ENCODE results near the gene ADGRF1.

Gene ADGRF1

GRCh38 chr6:47075741-47076421, 33.7 kb upstream of the ADGRF1 start:
- no peak overlapping the region for H3K27ac ChIP-seq (ENCODE audit: low read depth in 2 of 2, low read length in 2 of 2)
- no peak overlapping the region for H3K4me3 ChIP-seq (ENCODE audit: low read length in 2 of 2)
- no peaks in the 10 kb centered on the region for H3K27me3 ChIP-seq (ENCODE audit: control insufficient read depth in 2 of 2, insufficient read depth in 2 of 2, low read length in 2 of 2)
- H3K4me1 ChIP-seq (ENCODE audit: control insufficient read depth in 2 of 2, insufficient read depth in 2 of 2, low read length in 2 of 2) = no peaks in the 10 kb centered on the region
- no peak overlapping the region for H3K9ac ChIP-seq (ENCODE audit: low read depth in 1 of 2, low read length in 2 of 2)
- no peaks in the 10 kb centered on the region for H3K9me3 ChIP-seq (ENCODE audit: control insufficient read depth in 2 of 2, low read length in 2 of 2)
- no peaks in the 10 kb centered on the region for H3K36me3 ChIP-seq (ENCODE audit: control insufficient read depth in 2 of 2, insufficient read depth in 2 of 2, low read length in 2 of 2)

- no peaks in the 10 kb centered on the region for H3K4me1 ChIP-seq (ENCODE audit: control insufficient read depth in 2 of 2, insufficient read depth in 2 of 2, low read length in 2 of 2)
- no peak overlapping the region for H3K27ac ChIP-seq (ENCODE audit: low read depth in 2 of 2, low read length in 2 of 2)
- H3K27me3 ChIP-seq (ENCODE audit: control insufficient read depth in 2 of 2, insufficient read depth in 2 of 2, low read length in 2 of 2) = no peaks in the 10 kb centered on the region
- no peaks in the 10 kb centered on the region for H3K36me3 ChIP-seq (ENCODE audit: control insufficient read depth in 2 of 2, insufficient read depth in 2 of 2, low read length in 2 of 2)
- no peak overlapping the region for H3K4me3 ChIP-seq (ENCODE audit: low read length in 2 of 2)
- H3K9me3 ChIP-seq (ENCODE audit: control insufficient read depth in 2 of 2, low read length in 2 of 2) = no peaks in the 10 kb centered on the region
- no peak overlapping the region for H3K9ac ChIP-seq (ENCODE audit: low read depth in 1 of 2, low read length in 2 of 2)
Measured at GRCh38 chr6:47075168-47075567, 33.0 kb upstream of the ADGRF1 start.

- H3K36me3 ChIP-seq (ENCODE audit: control insufficient read depth in 2 of 2, insufficient read depth in 2 of 2, low read length in 2 of 2) = no peaks in the 10 kb centered on the region
- H3K9ac ChIP-seq (ENCODE audit: low read depth in 1 of 2, low read length in 2 of 2) = no peak overlapping the region
- H3K9me3 ChIP-seq (ENCODE audit: control insufficient read depth in 2 of 2, low read length in 2 of 2) = no peaks in the 10 kb centered on the region
- H3K27ac ChIP-seq (ENCODE audit: low read depth in 2 of 2, low read length in 2 of 2) = no peak overlapping the region
- H3K27me3 ChIP-seq (ENCODE audit: control insufficient read depth in 2 of 2, insufficient read depth in 2 of 2, low read length in 2 of 2) = peaks cover 0 to 1% of the 10 kb centered on the region in 2 donors
- H3K4me1 ChIP-seq (ENCODE audit: control insufficient read depth in 2 of 2, insufficient read depth in 2 of 2, low read length in 2 of 2) = no peaks in the 10 kb centered on the region
- no peak overlapping the region for H3K4me3 ChIP-seq (ENCODE audit: low read length in 2 of 2)
Measured at GRCh38 chr6:47073125-47074110, 31.3 kb upstream of the ADGRF1 start.

- Histone ChIP-seq H3K4me3 (ENCODE audit: low read length in 2 of 2) (no peak overlapping the region), H3K9me3 (ENCODE audit: control insufficient read depth in 2 of 2, low read length in 2 of 2) (no peaks in the 10 kb centered on the region), H3K9ac (ENCODE audit: low read depth in 1 of 2, low read length in 2 of 2) (no peak overlapping the region), H3K36me3 (ENCODE audit: control insufficient read depth in 2 of 2, insufficient read depth in 2 of 2, low read length in 2 of 2) (no peaks in the 10 kb centered on the region), H3K27ac (ENCODE audit: low read depth in 2 of 2, low read length in 2 of 2) (no peak overlapping the region), H3K4me1 (ENCODE audit: control insufficient read depth in 2 of 2, insufficient read depth in 2 of 2, low read length in 2 of 2) (no peaks in the 10 kb centered on the region), H3K27me3 (ENCODE audit: control insufficient read depth in 2 of 2, insufficient read depth in 2 of 2, low read length in 2 of 2) (peaks cover 0 to 1% of the 10 kb centered on the region in 2 donors)
Measured at GRCh38 chr6:47072667-47073066, 30.5 kb upstream of the ADGRF1 start.

GRCh38 chr6:47071681-47072080, 29.5 kb upstream of the ADGRF1 start:
- Histone ChIP-seq H3K9me3 (ENCODE audit: control insufficient read depth in 2 of 2, low read length in 2 of 2) (no peaks in the 10 kb centered on the region), H3K36me3 (ENCODE audit: control insufficient read depth in 2 of 2, insufficient read depth in 2 of 2, low read length in 2 of 2) (no peaks in the 10 kb centered on the region), H3K4me1 (ENCODE audit: control insufficient read depth in 2 of 2, insufficient read depth in 2 of 2, low read length in 2 of 2) (no peaks in the 10 kb centered on the region), H3K27me3 (ENCODE audit: control insufficient read depth in 2 of 2, insufficient read depth in 2 of 2, low read length in 2 of 2) (peaks cover 0 to 1% of the 10 kb centered on the region in 2 donors), H3K9ac (ENCODE audit: low read depth in 1 of 2, low read length in 2 of 2) (no peak overlapping the region), H3K4me3 (ENCODE audit: low read length in 2 of 2) (no peak overlapping the region), H3K27ac (ENCODE audit: low read depth in 2 of 2, low read length in 2 of 2) (no peak overlapping the region)

- no peaks in the 10 kb centered on the region for H3K9me3 ChIP-seq (ENCODE audit: control insufficient read depth in 2 of 2, low read length in 2 of 2)
- no peak overlapping the region for H3K27ac ChIP-seq (ENCODE audit: low read depth in 2 of 2, low read length in 2 of 2)
- no peaks in the 10 kb centered on the region for H3K36me3 ChIP-seq (ENCODE audit: control insufficient read depth in 2 of 2, insufficient read depth in 2 of 2, low read length in 2 of 2)
- H3K4me3 ChIP-seq (ENCODE audit: low read length in 2 of 2) = no peak overlapping the region
- H3K27me3 ChIP-seq (ENCODE audit: control insufficient read depth in 2 of 2, insufficient read depth in 2 of 2, low read length in 2 of 2) = peaks cover 0 to 1% of the 10 kb centered on the region in 2 donors
- H3K4me1 ChIP-seq (ENCODE audit: control insufficient read depth in 2 of 2, insufficient read depth in 2 of 2, low read length in 2 of 2) = no peaks in the 10 kb centered on the region
- H3K9ac ChIP-seq (ENCODE audit: low read depth in 1 of 2, low read length in 2 of 2) = no peak overlapping the region
Measured at GRCh38 chr6:47070461-47070860, 28.3 kb upstream of the ADGRF1 start.

GRCh38 chr6:47069156-47069555, 27.0 kb upstream of the ADGRF1 start:
- Histone ChIP-seq H3K27me3 (ENCODE audit: control insufficient read depth in 2 of 2, insufficient read depth in 2 of 2, low read length in 2 of 2) (peaks cover 0 to 1% of the 10 kb centered on the region in 2 donors), H3K36me3 (ENCODE audit: control insufficient read depth in 2 of 2, insufficient read depth in 2 of 2, low read length in 2 of 2) (no peaks in the 10 kb centered on the region), H3K4me3 (ENCODE audit: low read length in 2 of 2) (no peak overlapping the region), H3K9me3 (ENCODE audit: control insufficient read depth in 2 of 2, low read length in 2 of 2) (no peaks in the 10 kb centered on the region), H3K9ac (ENCODE audit: low read depth in 1 of 2, low read length in 2 of 2) (no peak overlapping the region), H3K4me1 (ENCODE audit: control insufficient read depth in 2 of 2, insufficient read depth in 2 of 2, low read length in 2 of 2) (no peaks in the 10 kb centered on the region), H3K27ac (ENCODE audit: low read depth in 2 of 2, low read length in 2 of 2) (no peak overlapping the region)

GRCh38 chr6:47066418-47066817, 24.3 kb upstream of the ADGRF1 start:
- H3K27ac ChIP-seq (ENCODE audit: low read depth in 2 of 2, low read length in 2 of 2) = no peak overlapping the region
- no peak overlapping the region for H3K4me3 ChIP-seq (ENCODE audit: low read length in 2 of 2)
- H3K9ac ChIP-seq (ENCODE audit: low read depth in 1 of 2, low read length in 2 of 2) = no peak overlapping the region
- H3K9me3 ChIP-seq (ENCODE audit: control insufficient read depth in 2 of 2, low read length in 2 of 2) = no peaks in the 10 kb centered on the region
- H3K36me3 ChIP-seq (ENCODE audit: control insufficient read depth in 2 of 2, insufficient read depth in 2 of 2, low read length in 2 of 2) = no peaks in the 10 kb centered on the region
- H3K4me1 ChIP-seq (ENCODE audit: control insufficient read depth in 2 of 2, insufficient read depth in 2 of 2, low read length in 2 of 2) = peaks cover 0 to 2% of the 10 kb centered on the region in 2 donors
- peaks cover 0 to 1% of the 10 kb centered on the region in 2 donors for H3K27me3 ChIP-seq (ENCODE audit: control insufficient read depth in 2 of 2, insufficient read depth in 2 of 2, low read length in 2 of 2)

- H3K4me3 ChIP-seq (ENCODE audit: low read length in 2 of 2) = no peak overlapping the region
- H3K9ac ChIP-seq (ENCODE audit: low read depth in 1 of 2, low read length in 2 of 2) = no peak overlapping the region
- H3K27me3 ChIP-seq (ENCODE audit: control insufficient read depth in 2 of 2, insufficient read depth in 2 of 2, low read length in 2 of 2) = no peaks in the 10 kb centered on the region
- H3K27ac ChIP-seq (ENCODE audit: low read depth in 2 of 2, low read length in 2 of 2) = no peak overlapping the region
- no peaks in the 10 kb centered on the region for H3K36me3 ChIP-seq (ENCODE audit: control insufficient read depth in 2 of 2, insufficient read depth in 2 of 2, low read length in 2 of 2)
- peaks cover 0 to 3% of the 10 kb centered on the region in 2 donors for H3K4me1 ChIP-seq (ENCODE audit: control insufficient read depth in 2 of 2, insufficient read depth in 2 of 2, low read length in 2 of 2)
- H3K9me3 ChIP-seq (ENCODE audit: control insufficient read depth in 2 of 2, low read length in 2 of 2) = no peaks in the 10 kb centered on the region
Measured at GRCh38 chr6:47064274-47064673, 22.1 kb upstream of the ADGRF1 start.

GRCh38 chr6:47062346-47062745, 20.2 kb upstream of the ADGRF1 start:
- Histone ChIP-seq H3K4me1 (ENCODE audit: control insufficient read depth in 2 of 2, insufficient read depth in 2 of 2, low read length in 2 of 2) (peaks cover 0 to 3% of the 10 kb centered on the region in 2 donors), H3K9me3 (ENCODE audit: control insufficient read depth in 2 of 2, low read length in 2 of 2) (no peaks in the 10 kb centered on the region), H3K27me3 (ENCODE audit: control insufficient read depth in 2 of 2, insufficient read depth in 2 of 2, low read length in 2 of 2) (no peaks in the 10 kb centered on the region), H3K4me3 (ENCODE audit: low read length in 2 of 2) (no peak overlapping the region), H3K27ac (ENCODE audit: low read depth in 2 of 2, low read length in 2 of 2) (no peak overlapping the region), H3K36me3 (ENCODE audit: control insufficient read depth in 2 of 2, insufficient read depth in 2 of 2, low read length in 2 of 2) (no peaks in the 10 kb centered on the region), H3K9ac (ENCODE audit: low read depth in 1 of 2, low read length in 2 of 2) (no peak overlapping the region)
